HG03571 (cell line): ENCODE results near the gene MRGPRX4.

Experiments used
- ATAC-seq: cut with Tn5 transposase; IDR thresholded peaks from one replicate; pipeline ENCODE4 v1.9.1; 2021; ENCODE audit not compliant: unreplicated experiment

Gene MRGPRX4

GRCh38 chr11:18204771-18205170 is 32.1 kb downstream of the MRGPRX4 start:
- ATAC-seq: no peak

GRCh38 chr11:18209058-18209457 is 36.4 kb downstream of the MRGPRX4 start:
- ATAC-seq: no peak

- no peak for ATAC-seq
These were observed 48.7 kb downstream of the MRGPRX4 start for GRCh38 chr11:18221274-18221876.

- no peak for ATAC-seq
These were observed 50.3 kb downstream of the MRGPRX4 start for GRCh38 chr11:18222814-18223421.
